H1 (cell line): ENCODE results near the gene ANP32A. TPM values are rescaled to one million over a fixed set of nuclear protein-coding genes. Genes with fewer than 3 reads are reported as not detected.

Experiments used
- ASH2L ChIP-seq: fragments of 200-600, 300-600 bp; sonication (generic); IDR thresholded peaks from one replicate; pipeline ENCODE4 v1.7.1; 2017; ENCODE audit warnings: low read length
- CEBPB ChIP-seq: IDR thresholded peaks from 2 replicates; pipeline ENCODE4 v1.6.1; 2012; ENCODE audit warnings: low read depth, low read length
- CREB1 ChIP-seq: IDR thresholded peaks from 2 replicates; pipeline ENCODE4 v1.6.1; 2012; ENCODE audit warnings: inconsistent platforms
- CTBP2 ChIP-seq: IDR thresholded peaks from 2 replicates; pipeline ENCODE4 v1.7.0; 2011; ENCODE audit warnings: borderline replicate concordance, mild to moderate bottlenecking, moderate library complexity, mixed read lengths, low read length; ENCODE audit not compliant: insufficient read depth, insufficient read length
- EP300 ChIP-seq, 2 experiments: IDR thresholded peaks; 1 replicate in 1 of 2; 2 replicates in 1 of 2; pipeline ENCODE4 v1.6.1; 2011 to 2012; ENCODE audit warnings: low read depth in 2 of 2, low read length in 2 of 2, mild to moderate bottlenecking in 2 of 2, borderline replicate concordance in 1 of 2, inconsistent platforms in 1 of 2, moderate library complexity in 1 of 2
- EZH2 ChIP-seq: fragments of 200-600 bp; sonication (generic); IDR thresholded peaks from 2 replicates; pipeline ENCODE4 v1.7.1; 2012; ENCODE audit warnings: low read depth, mild to moderate bottlenecking, moderate library complexity, low read length, inconsistent platforms; ENCODE audit not compliant: severe bottlenecking
- FOSL1 ChIP-seq: IDR thresholded peaks from 2 replicates; pipeline ENCODE4 v1.6.1; 2011; ENCODE audit warnings: mild to moderate bottlenecking, low read depth, low read length, moderate library complexity; ENCODE audit not compliant: insufficient read depth
- HDAC2 ChIP-seq, 2 experiments: fragments of 300-600 bp in 1 of 2; sonication (generic) in 1 of 2; IDR thresholded peaks; 2 replicates each; pipeline ENCODE4 v1.6.1; 2011 to 2012; ENCODE audit warnings: low read depth in 2 of 2, low read length in 2 of 2, mild to moderate bottlenecking in 2 of 2, moderate library complexity in 2 of 2, borderline replicate concordance in 1 of 2, inconsistent platforms in 1 of 2
- KDM1A ChIP-seq: fragments of 200-600, 300-600 bp; sonication (generic); IDR thresholded peaks from 2 replicates; pipeline ENCODE4 v1.7.1; 2016; ENCODE audit warnings: mild to moderate bottlenecking, low read length, borderline replicate concordance
- KDM4A ChIP-seq: IDR thresholded peaks from one replicate; pipeline ENCODE4 v1.7.1; 2012; ENCODE audit warnings: low read depth, mild to moderate bottlenecking, moderate library complexity, low read length, inconsistent platforms; ENCODE audit not compliant: severe bottlenecking
- MAX ChIP-seq: IDR thresholded peaks from 2 replicates; pipeline ENCODE4 v1.6.1; 2012; ENCODE audit warnings: inconsistent platforms
- RAD21 ChIP-seq, 2 experiments: IDR thresholded peaks in 1 of 2; conservative IDR thresholded peaks in 1 of 2; 2 replicates each; pipeline ENCODE4 v1.6.1; 2011; ENCODE audit warnings: low read depth in 2 of 2, low read length in 2 of 2, improper control_type of control experiment in 1 of 2, inconsistent platforms in 1 of 2, mild to moderate bottlenecking in 1 of 2, moderate library complexity in 1 of 2
- RBBP5 ChIP-seq: IDR thresholded peaks from 2 replicates; pipeline ENCODE4 v1.7.1; 2012; ENCODE audit warnings: low read depth, mild to moderate bottlenecking, inconsistent platforms, low read length, moderate library complexity, borderline replicate concordance
- SIX5 ChIP-seq: IDR thresholded peaks from 2 replicates; pipeline ENCODE4 v1.6.1; 2011; ENCODE audit warnings: mild to moderate bottlenecking, low read depth, low read length
- SP4 ChIP-seq: IDR thresholded peaks from 2 replicates; pipeline ENCODE4 v1.6.1; 2012; ENCODE audit warnings: low read length, inconsistent platforms
- TCF12 ChIP-seq: IDR thresholded peaks from 2 replicates; pipeline ENCODE4 v1.6.1; 2011; ENCODE audit warnings: low read depth, mild to moderate bottlenecking, low read length
- TEAD4 ChIP-seq: IDR thresholded peaks from 2 replicates; pipeline ENCODE4 v1.6.1; 2012; ENCODE audit warnings: low read depth, low read length, inconsistent platforms, mixed read lengths
- polyA plus RNA-seq, 7 experiments: library from polyadenylated mRNA; depleted of rRNA in 3 of 7; stranded (reverse) in 5 of 7; unstranded in 2 of 7; fragments of >200 nt in 5 of 7; fragments of 200-250 nt in 2 of 7; gene quantifications; 1 replicate in 5 of 7; 2 replicates in 1 of 7; 4 replicates in 1 of 7; pipeline versions ENCODE4 v1.2.1 to v1.2.3, GENCODE V29; 2011 to 2013; ENCODE audit warnings: missing spikeins in 2 of 7, mixed read lengths in 2 of 7
- total RNA-seq: library from RNA; stranded (reverse); fragmentation: NEBNext Ultra II Directional; extraction: Animal tissue kit (Norgen Biotek cat#: 25700); gene quantifications from 2 replicates; pipeline ENCODE4 v1.2.1, GENCODE V29; 2021

ANP32A gene
- total and polyA plus RNA-seq, 2 of the 8 experiments (the other 6 are each of a cell fraction or from before 2014, with no cell fraction given) = 70.8 to 295 TPM

GRCh38 chr15:68843425-68844311 is 23.0 kb upstream of the ANP32A start (continued):
- TF ChIP-seq RBBP5 (no peak), CTBP2 (no peak), SP4 (no peak), EP300 (IDR thresholded peaks at IDR 0.05; ENCODE audit: borderline replicate concordance in 1 of 2, low read depth in 2 of 2, low read length in 2 of 2) (no peak), KDM4A (peak; percentile 54), KDM1A (no peak), CREB1 (0 out of 2 replicates have a peak, but pooled peaks have one; percentile 34), SIX5 (peak; percentile 64), RAD21 (IDR thresholded peaks at IDR 0.05 in 1 of 2, conservative IDR thresholded peaks at IDR 0.05 in 1 of 2; ENCODE audit: low read depth in 2 of 2, low read length in 2 of 2) (no peak), MAX (no peak), HDAC2 (IDR thresholded peaks at IDR 0.05; ENCODE audit: borderline replicate concordance in 1 of 2, low read depth in 2 of 2, low read length in 2 of 2) (0 out of 4 replicates have a peak, but pooled peaks of 1 of the 2 experiments have one; percentile 35), TCF12 (no peak), EZH2 (no peak), CEBPB (no peak), TEAD4 (no peak), ASH2L (no peak), FOSL1 (no peak)
